ENCODE measurements around the gene RBPJL. TPM values are rescaled to one million over a fixed set of nuclear protein-coding genes. Genes with fewer than 3 reads are reported as not detected.

RBPJL gene
- total RNA-seq, 1 donor from 2014 or later = not detected

- no peak overlapping the region for H3K4me3 ChIP-seq (ENCODE audit: low read depth, low read length)
- no peaks in the 10 kb centered on the region for H3K36me3 ChIP-seq (ENCODE audit: control insufficient read depth, insufficient read depth, low read length)
- TF ChIP-seq CTCF (IDR thresholded peaks at IDR 0.05; ENCODE audit: insufficient read depth, low read length, poor library complexity, severe bottlenecking) = no peak
- no peak for DNase-seq (ENCODE audit: low read depth)
- peaks cover 6% of the 10 kb centered on the region for H3K27me3 ChIP-seq (ENCODE audit: control insufficient read depth, insufficient read depth, low read length)
Observed at GRCh38 chr20:45288860-45289259, 17.8 kb upstream of the RBPJL start.

GRCh38 chr20:45289942-45290676 is 16.5 kb upstream of the RBPJL start:
- no peak for DNase-seq (ENCODE audit: low read depth)
- Histone ChIP-seq H3K36me3 (ENCODE audit: control insufficient read depth, insufficient read depth, low read length) (no peaks in the 10 kb centered on the region), H3K4me3 (ENCODE audit: low read depth, low read length) (no peak overlapping the region), H3K27me3 (ENCODE audit: control insufficient read depth, insufficient read depth, low read length) (peaks cover 6% of the 10 kb centered on the region)
- TF ChIP-seq CTCF (IDR thresholded peaks at IDR 0.05; ENCODE audit: insufficient read depth, low read length, poor library complexity, severe bottlenecking) = no peak

- Histone ChIP-seq H3K4me3 (ENCODE audit: low read depth, low read length) (no peak overlapping the region), H3K27me3 (ENCODE audit: control insufficient read depth, insufficient read depth, low read length) (peaks cover 6% of the 10 kb centered on the region), H3K36me3 (ENCODE audit: control insufficient read depth, insufficient read depth, low read length) (no peaks in the 10 kb centered on the region)
- DNase-seq (ENCODE audit: low read depth) = no peak
- peak; percentile 95 for TF ChIP-seq CTCF (IDR thresholded peaks at IDR 0.05; ENCODE audit: insufficient read depth, low read length, poor library complexity, severe bottlenecking)
Observed at GRCh38 chr20:45290677-45291355, 15.8 kb upstream of the RBPJL start.

- DNase-seq (ENCODE audit: low read depth) = no peak
- peaks cover 6% of the 10 kb centered on the region for H3K27me3 ChIP-seq (ENCODE audit: control insufficient read depth, insufficient read depth, low read length)
- no peak overlapping the region for H3K4me3 ChIP-seq (ENCODE audit: low read depth, low read length)
- no peak for TF ChIP-seq CTCF (IDR thresholded peaks at IDR 0.05; ENCODE audit: insufficient read depth, low read length, poor library complexity, severe bottlenecking)
- H3K36me3 ChIP-seq (ENCODE audit: control insufficient read depth, insufficient read depth, low read length) = no peaks in the 10 kb centered on the region
Observed at GRCh38 chr20:45291526-45291925, 15.1 kb upstream of the RBPJL start.

- H3K4me3 ChIP-seq (ENCODE audit: low read depth, low read length) = no peak overlapping the region
- H3K27me3 ChIP-seq (ENCODE audit: control insufficient read depth, insufficient read depth, low read length) = peaks cover 6% of the 10 kb centered on the region
- no peak for TF ChIP-seq CTCF (IDR thresholded peaks at IDR 0.05; ENCODE audit: insufficient read depth, low read length, poor library complexity, severe bottlenecking)
- no peak for DNase-seq (ENCODE audit: low read depth)
- H3K36me3 ChIP-seq (ENCODE audit: control insufficient read depth, insufficient read depth, low read length) = no peaks in the 10 kb centered on the region
Observed at GRCh38 chr20:45292343-45292742, 14.3 kb upstream of the RBPJL start.

All from kidney epithelial cell (primary cell).